Subcutaneous adipose tissue (tissue), 4 donors: ENCODE results near the gene GINS1. TPM values are rescaled to one million over a fixed set of nuclear protein-coding genes. Genes with fewer than 3 reads are reported as not detected.

Experiments used
- total RNA-seq, 4 donors: library from RNA; depleted of rRNA; stranded (reverse); fragments of >200 nt; gene quantifications; one replicate each; pipeline ENCODE4 v1.1.0, GENCODE V29; 2016
- TF ChIP-seq, protein P1 (sequence below): fragments of 450-650 bp; IDR thresholded peaks from one replicate; pipeline ENCODE4 v1.5.1; 2016; ENCODE audit warnings: low read depth, mild to moderate bottlenecking, control low read depth, antibody characterized with exemption, moderate library complexity

Gene GINS1
- total RNA-seq, 4 donors from 2014 or later, result 0.16 to 2.2 (median 0.83) TPM

DNA sequence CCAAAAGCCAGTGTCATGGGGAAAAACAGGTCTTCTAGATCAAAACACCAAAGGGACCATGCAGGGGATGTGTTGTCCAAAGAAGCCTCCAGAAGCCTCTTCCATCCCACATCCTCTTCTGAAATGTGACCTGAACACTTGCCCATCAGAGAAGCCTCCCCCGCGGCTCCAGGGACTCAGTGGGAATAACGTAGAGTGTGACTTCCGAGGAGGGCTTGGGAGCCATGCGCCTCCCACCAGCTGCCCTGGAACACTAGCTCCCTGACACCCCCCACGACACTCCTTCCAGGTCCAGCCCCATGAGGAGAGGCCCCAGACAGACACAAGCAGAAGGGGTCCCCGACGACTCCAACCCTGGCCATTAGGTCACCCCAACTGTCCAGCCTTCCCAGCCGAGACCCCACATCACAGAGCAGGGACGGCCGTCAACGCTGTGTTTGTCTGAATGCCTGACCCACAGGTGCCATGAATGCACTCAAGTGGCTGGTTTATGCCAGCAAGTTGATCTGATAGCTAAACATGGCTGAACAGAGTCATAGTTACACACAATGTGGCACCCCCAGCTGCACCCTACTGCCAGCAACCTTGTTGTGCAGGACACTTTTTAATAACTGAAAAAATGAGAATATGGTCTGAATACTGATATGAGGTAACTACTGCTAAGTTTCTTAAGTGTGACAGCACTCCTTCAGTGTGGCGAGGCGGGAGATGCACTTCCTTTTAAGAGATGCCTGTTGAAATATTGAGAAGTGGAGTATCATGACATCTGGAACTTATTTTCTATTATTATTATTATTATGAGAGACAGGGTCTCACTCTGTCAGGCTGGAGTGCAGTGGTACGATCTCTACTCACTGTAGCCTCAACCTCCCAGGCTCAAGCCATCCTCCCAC lies 58.0 kb downstream of the GINS1 start:
- TF ChIP-seq, protein P1, sequence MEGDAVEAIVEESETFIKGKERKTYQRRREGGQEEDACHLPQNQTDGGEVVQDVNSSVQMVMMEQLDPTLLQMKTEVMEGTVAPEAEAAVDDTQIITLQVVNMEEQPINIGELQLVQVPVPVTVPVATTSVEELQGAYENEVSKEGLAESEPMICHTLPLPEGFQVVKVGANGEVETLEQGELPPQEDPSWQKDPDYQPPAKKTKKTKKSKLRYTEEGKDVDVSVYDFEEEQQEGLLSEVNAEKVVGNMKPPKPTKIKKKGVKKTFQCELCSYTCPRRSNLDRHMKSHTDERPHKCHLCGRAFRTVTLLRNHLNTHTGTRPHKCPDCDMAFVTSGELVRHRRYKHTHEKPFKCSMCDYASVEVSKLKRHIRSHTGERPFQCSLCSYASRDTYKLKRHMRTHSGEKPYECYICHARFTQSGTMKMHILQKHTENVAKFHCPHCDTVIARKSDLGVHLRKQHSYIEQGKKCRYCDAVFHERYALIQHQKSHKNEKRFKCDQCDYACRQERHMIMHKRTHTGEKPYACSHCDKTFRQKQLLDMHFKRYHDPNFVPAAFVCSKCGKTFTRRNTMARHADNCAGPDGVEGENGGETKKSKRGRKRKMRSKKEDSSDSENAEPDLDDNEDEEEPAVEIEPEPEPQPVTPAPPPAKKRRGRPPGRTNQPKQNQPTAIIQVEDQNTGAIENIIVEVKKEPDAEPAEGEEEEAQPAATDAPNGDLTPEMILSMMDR, result no peak

DNA sequence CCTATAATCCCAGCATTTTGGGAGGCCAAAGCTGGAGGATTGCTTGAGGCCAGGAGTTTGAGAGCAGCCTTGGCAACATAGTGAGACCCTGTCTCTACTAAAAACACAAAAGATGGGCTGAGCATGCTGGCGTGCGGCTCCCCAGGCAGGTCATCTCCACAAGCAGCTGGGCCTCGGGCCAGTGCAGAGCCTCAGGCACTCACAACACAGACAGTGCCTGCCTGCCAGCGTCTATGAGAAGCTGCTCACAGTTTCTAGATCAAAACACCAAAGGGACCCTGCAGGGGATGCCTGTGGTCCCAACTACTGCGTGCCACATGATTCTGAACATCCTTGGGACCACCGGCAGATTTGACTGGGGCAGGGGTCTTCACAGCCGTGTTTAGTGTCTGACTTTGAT lies 59.4 kb downstream of the GINS1 start:
- TF ChIP-seq, protein P1, result no peak

DNA sequence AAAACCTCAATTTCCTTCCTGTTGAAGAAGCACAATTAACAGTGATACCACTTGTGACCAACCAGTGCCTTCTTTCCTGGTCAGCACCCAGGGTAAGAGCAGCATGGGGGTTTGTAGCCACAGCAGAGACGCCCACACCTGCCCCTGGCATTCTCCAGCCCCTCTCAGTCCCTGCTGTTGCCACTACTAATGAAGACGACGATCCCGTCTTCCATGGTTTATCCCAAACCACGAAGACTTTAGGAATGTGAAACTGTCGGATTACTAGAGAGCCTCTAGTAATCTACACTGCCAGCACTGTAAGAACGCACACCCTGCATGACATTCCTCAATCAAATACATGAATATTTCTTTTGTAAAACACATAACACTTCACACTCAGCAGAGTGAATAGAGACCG lies 60.0 kb downstream of the GINS1 start:
- TF ChIP-seq, protein P1, result no peak

DNA sequence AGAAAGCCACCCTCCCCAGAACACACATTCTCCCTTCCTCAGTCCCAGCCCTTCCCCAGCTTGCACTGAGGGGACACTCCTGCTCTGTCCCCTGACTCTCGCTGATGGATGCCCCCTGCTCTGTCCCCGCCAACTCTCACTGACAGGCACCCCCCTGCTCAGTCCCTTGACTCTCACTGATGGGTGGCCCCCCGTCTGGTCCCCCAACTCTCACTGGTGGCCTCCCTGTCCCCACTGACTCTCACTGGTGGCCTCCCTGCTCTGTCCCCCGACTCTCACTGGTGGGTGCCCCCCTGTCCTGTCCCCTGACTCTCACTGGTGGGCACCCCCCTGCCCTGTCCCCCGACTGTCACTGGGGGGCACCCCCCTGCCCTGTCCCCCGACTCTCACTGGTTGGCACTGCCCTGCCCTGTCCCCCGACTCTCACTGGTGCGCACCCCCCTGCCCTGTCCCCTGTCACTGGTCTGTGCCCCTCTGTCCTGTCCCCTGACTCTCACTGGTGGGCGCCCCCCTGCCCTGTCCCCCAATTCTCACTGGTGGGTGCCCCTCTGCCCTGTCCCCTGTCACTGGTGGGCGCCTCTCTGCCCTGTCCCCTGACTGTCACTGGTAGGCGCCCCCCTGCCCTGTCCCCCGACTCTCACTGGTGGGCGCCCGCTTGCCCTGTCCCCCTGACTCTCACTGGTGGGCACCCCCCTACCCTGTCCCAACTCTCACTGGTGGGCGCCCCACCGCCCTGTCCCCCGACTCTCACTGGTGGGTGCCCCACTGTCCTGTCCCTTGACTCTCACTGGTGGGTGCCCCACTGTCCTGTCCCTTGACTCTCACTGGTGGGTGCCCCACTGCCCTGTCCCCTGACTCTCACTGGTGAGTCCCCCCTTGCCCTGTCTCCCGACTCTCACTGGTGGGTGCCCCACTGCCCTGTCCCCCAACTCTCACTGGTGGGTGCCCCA lies 60.9 kb downstream of the GINS1 start:
- TF ChIP-seq, protein P1, result no peak

DNA sequence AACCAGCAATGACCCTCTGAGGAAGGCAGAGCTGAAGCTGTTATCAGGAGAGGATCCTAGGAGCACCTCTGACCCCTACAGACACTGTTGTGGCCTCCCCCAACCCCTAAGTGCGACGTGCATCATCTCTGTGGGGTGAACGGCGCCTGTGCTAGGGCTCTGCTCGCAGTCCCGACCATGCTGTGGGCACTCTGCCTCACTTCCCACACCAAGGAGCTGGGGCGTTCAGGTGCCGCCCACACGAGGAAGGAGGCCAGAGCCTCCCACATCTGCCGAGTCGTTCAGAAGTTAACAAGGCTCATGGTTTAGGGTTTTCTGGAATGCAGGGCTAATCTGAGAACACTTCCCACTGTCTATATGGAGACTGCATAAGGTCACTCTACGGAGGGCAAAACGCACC lies 62.1 kb downstream of the GINS1 start:
- TF ChIP-seq, protein P1, result no peak

DNA sequence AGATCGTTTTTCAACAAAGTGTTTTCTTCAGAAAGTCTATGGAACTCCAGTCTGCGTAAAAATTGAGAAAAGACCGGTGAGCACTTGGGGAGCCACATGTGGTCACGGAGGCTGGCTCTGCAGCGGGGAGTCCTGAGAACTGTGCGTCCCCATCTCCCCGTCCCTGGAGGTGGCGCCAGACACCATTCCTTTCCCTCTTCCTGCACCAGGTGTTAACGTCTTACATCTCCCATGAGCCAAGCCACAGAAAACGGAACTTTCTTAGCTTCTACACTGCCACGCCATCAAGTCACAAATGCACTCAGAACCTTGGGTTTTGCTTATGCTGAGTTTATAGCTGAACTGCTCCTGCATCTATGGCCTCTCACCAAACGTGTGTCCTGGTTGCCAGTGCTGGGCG lies 62.6 kb downstream of the GINS1 start:
- TF ChIP-seq, protein P1, result no peak

DNA sequence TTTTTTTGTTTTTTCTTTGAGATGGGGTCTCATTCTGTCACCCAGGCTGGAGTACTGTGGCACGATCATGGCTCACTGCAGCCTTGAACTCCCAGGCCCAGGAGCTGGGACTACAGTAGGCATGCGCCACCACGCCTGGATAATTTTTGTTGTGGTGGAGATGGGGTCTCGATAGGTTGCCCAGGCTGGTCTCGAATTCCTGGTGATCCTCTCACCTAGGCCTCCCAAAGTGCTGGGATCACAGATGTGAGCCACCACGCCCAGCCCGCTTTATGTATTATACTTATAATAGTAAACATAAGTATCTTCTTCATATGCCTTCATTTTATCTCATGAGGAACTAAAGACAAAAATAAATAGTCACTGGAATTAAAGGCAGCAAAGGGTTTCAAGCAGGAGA lies 63.5 kb downstream of the GINS1 start:
- TF ChIP-seq, protein P1, result no peak
